Ovary (tissue), 3 donors: Measurements from ENCODE around the gene AKAP6.

Experiments
- CTCF ChIP-seq, 3 donors: fragments of 450-650 bp in 2 of 3; fragments of 200-600 bp in 1 of 3; IDR thresholded peaks; one replicate each; pipeline versions ENCODE4 v1.5.1 to v1.8.0; 2016 to 2022; ENCODE audit warnings: antibody characterized with exemption in 3 of 3, mild to moderate bottlenecking in 1 of 3
- EP300 ChIP-seq: sonication (generic); formaldehyde crosslinking; IDR thresholded peaks from one replicate; pipeline ENCODE4 v1.6.1; 2017; ENCODE audit warnings: antibody characterized with exemption
- POLR2A ChIP-seq: fragments of 450-650 bp; IDR thresholded peaks from one replicate; pipeline ENCODE4 v1.6.1; 2017; ENCODE audit warnings: antibody characterized with exemption, mild to moderate bottlenecking, moderate library complexity
- donor health status: DM: no; HTN: no; CAD: no.

- no peak for TF ChIP-seq CTCF (IDR thresholded peaks at IDR 0.05)
- TF ChIP-seq POLR2A = no peak
- no peak for TF ChIP-seq EP300
These were observed 328.0 kb downstream of the AKAP6 start for GRCh38 chr14:32657081-32657480.
